ENCODE results near the gene ZC3H12D.
"Not testable (repeated sequence)": the region's sequence is repeated elsewhere in the genome, so short reads cannot be mapped to it uniquely, and the experiment has no call there.

The ZC3H12D gene

DNA sequence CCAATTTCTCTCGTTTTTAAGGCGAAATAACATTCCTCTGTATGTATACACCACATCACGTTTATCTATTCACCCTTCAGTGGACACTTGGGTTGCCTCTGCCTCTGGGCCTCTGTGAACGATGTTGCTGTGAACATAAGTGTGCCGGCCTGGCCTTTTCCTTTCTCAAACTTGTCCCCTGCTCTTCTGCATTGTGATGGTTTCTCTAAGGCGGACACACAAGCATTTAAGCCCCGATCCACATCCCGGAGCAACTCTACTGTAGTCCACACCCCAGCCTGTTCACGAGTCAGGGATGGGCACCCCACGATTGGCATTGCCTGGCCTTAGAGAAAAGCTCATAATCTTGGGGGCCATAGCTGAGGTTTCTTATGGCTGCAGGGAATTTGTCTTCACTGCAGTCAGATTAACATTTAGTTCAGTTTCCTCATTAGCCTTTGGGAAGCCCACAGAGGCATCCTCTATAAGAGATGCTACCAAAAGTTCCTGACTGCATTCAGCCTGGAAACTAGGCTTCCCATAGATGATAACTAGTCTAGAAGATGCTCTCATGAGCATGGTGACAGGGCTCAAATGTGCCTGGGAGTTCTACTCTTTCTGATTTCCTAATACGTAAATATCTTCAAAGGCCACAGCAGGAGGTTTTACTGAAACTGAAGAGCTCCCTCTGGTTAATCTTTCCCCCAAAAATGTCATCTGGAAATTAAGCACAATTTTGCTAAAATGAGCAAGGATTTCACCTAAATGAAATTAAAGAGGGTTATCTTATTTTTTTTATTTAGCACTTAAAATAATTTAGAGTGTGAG is 762 bp downstream of the ZC3H12D start:
- no peak for DNase-seq (ENCODE audit: low read depth in 2 of 2)

DNA sequence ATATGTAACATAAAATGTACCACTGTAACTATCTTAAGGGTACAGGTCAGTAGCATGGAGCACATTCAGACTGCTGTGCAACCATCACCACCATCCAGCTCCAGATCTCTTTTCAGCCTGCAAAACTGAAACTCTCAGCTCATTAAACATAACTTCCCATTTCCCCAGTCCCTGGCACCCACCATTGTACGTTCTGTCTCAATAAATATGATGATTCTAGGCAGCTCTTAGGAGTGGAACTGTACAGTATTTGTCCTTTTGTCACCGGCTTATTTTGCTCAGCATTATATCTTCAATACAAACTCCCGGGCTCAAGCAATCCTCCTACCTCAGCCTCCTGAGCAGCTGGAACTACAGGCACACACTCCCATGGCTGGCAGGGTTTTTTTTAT is 1.5 kb downstream of the ZC3H12D start:
- DNase-seq (ENCODE audit: low read depth in 2 of 2) = no peak

DNA sequence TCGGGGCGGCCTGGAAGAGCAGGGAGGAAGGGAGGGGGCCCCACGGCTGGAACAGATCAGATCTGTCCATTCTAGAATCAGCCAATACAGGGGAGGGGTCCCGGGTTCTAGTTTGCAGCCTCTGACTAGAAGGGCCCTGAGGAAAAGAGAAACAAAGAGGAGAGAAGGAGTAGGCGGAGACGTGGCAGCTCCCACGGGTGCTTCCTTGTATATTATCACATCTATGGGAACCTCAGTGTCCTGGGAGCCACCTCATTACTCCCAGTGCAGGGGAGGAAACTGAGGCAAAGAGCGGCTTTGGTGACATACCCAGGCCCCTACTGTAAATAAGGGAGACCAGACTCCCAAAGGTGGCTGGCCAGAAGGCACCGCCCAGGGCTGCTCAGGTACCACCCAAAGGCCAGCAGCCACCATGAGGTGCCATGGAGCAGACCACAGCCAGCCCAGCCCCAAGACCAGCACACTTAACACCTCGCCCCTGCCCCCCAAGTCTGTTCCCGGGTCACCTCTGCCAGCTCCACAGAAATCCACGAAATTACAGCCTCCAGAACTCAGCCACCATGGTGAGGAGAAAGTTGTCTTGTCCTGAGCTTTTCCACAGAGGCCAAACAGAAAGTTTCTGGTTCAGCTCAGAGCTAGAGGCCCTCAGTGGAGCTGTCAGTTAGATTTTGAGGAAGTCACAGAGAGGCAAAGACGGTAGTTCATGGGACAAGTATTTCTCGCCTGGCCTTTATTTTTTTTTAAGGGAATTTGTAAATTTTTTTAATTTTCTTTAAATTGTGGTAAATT is 2.1 kb downstream of the ZC3H12D start:
- no peak for DNase-seq (ENCODE audit: low read depth in 2 of 2)

DNA sequence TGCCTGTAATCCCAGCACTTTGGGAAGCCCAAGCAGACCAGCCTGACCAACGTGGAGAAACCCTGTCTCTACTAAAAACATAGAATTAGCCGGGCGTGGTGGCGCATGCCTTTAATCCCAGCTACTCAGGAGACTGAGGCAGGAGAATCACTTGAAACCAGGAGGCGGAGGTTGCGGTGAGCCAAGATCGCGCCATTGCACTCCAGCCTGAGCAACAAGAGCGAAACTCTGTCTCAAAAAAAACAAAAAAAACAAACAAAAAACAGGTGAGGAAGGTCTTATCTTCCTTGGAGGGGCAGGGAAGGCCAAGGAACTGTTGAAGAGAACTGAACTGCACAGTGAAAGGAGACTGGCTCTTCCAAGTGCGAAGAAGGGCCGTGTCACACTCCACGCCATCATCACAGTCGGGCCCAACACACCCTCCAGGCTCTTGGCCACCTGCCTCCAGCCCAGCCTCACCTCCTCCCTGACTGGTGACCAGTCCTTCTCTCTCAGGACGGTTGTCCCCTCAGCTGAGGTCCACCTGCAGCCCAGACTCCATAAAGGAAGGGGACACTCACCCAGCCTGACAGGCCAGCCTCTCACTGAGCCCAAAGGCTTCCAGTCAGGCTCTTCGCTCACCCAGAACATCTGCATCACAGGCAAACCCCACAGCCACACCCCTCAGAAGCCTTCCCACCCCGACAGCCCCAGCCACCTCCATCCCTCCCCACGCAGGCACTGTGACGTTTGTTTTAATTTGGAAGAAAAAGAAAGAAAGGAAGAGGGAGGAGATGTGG is 4.1 kb downstream of the ZC3H12D start:
- no peak for DNase-seq (ENCODE audit: low read depth in 2 of 2)

DNA sequence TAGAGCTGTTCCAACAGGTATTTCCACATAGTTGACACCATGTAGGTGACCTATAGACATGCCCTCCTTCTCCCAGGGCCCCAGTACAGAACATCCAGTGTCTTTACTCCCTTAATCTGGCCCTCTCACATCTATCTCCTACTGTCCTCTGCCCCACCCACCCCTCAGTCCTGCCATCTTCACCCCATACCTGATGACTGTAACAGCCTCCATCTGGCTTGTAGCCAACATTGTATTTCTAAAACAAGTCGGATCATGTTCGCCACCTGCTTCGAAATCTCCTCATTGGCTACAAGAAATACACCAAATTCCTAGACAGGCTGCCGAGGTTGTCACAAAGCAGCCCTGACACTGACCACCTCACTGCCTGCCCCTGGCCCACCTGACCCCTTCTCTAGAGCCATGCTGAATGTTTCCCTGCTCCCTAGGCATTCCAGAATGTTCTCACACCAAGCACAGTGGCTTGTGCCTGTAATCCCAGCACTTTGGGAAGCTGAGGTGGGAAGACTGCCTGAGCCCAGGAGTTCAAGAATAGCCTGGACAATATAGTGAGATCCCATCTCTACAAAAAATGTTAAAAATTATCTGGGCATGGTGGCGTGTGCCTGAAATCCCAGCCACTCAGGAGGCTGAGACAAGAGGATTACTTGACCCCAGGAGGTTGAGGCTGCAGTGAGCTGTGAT is 6.0 kb downstream of the ZC3H12D start:
- DNase-seq (ENCODE audit: low read depth in 2 of 2) = no peak

DNA sequence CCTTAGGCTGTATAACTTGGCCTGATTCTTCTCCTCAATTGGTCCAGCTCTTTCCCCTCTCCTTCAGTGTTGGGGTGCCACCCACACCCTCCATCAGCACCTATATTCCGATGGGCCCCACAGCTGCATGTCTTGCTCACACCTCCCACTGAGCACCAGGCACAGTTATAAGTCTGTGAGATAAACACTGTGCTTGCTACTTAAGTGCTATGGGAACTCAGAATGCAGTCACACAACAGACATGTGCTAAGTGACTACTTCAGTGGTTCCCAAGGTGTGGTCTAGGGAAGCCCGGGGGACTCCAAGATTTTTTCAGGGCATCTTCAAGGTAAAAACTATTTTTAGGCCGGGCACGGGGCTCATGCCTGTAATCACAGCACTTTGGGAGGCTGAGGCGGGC is 7.3 kb downstream of the ZC3H12D start:
- no peak for DNase-seq (ENCODE audit: low read depth in 2 of 2)

DNA sequence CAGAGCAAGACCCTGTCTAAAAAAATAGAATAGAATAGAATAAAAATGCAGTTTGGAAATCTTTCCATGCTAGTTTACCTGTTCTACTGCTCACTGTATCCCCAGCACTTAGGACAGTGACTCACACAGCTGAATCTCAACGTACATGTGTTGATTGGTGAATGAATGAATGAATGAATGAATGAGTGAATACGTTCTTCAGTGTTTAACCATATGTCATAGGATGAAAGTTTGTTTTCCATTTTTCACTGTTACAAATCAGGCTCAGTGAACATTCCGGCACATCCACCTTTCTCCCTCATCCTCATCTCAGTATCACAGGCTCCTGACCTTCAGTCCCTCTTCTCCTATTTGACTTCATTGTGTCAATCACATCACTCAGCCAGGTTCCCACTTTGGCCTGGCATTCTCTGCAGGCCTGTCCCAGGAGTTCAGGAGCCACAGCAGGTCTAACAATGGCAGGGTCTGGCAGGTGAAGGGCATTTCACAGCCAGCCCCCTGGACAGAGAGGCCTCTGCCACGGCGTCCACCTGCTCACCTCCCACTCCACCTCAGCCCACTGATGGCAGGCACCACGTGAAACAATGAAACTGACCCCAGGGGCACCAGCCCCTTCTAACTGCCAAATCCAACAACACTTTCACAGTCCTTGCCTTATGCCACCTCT is 7.9 kb downstream of the ZC3H12D start:
- DNase-seq (ENCODE audit: low read depth in 2 of 2) = no peak

DNA sequence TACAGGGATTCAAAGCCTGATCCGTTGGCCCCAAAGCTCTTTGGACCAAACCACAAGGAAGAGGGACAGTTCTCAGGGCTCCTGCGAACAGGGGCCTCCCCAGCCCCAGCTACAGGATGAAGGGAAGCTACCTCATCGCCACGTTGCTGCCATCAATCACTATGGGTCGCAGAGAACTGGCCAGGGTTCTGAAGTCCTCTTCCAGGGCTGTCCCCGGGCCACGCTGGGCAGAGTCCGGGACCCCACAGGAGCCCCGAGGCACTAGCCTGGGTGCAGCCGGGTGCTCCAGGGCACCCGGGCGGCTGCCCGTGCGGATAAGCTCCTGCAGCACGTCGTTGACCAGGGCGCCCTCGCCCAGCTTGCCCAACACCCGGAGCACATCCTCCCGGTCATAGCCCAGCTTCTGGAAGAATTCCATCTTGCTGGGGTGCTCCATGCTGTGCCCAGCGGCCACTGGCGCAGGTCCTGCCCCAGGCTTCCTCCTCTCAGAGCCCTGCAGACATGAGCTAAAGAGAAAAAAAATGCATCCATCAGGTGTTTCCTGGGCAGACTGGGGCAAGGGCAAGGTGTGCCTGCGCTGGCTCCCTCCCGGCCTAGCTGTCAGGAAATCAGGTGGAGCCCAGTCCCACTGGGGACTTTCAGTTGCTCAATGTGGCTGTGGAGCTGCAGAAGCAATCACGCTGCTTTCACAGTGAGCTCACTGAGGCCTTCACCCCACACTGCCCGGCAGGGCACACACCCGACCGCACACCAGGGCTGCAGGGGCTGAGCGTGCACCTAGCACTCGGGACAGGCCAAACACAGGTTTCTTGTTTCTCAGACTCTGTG is 10.5 kb downstream of the ZC3H12D start:
- DNase-seq (ENCODE audit: low read depth in 2 of 2) = no peak

DNA sequence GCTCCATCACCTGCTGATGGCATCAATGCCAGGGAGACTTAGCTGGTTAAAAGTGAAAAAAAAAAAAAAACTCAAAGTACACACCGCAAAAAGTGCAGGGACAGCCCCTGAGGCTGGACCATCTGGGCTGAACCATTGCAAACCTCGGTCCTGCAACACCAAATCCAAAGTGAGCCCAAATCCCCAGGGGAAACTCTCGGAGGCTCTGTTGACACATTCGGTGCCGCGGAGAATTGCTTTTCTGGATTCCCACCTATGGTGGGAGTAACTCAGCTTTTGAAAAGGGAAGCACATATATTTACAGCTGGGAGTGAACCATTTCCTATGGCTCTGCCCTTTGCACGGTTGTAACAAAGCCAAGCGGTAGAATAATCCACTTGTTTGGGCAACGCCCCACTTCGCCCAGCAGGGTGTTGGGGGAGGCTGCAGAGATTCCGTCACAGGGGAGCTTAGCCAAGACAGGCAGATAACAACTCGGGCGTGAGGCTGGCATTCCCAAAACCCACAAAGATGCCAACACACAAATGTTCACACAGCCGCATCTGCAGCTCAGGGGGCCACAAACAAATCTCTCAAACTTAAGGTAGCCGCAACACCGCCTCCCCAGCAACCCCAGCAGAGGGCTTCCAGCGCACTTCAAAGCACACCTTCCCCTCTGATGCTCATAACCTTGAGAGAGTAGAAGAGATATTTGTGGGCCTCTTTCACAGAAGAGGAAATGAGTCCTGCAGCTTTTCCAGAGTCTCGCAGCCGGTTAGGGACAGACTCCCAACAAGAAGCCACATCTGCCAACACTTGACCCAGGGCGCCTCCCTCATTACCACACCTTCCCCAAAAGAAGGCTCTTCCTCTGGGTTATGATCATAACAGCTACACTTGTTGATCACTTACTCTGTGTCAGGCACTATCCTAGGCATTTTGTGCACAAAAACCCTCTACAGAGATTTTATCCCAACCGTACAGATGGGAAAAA is 11.4 kb downstream of the ZC3H12D start:
- no peak for DNase-seq (ENCODE audit: low read depth in 2 of 2)

DNA sequence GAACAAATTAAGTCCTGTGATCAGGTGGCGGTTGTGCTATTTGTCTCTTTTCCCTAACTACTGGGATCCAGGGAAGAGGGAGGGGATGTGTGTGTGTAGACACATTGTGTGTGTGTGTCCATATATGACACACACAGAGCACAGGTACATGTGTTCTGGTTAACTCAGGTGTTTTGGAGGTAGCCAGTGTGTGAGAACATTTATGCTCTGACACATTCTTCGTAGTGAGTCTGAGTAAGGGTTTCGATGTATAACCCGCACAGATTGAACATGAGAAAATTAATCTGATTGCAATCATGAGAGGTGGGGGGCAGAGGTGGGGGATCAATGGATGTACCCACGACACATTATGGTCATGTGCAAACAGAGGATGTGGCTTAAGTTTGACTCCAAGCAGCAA is 12.6 kb downstream of the ZC3H12D start:
- no peak for DNase-seq (ENCODE audit: low read depth in 2 of 2)

DNA sequence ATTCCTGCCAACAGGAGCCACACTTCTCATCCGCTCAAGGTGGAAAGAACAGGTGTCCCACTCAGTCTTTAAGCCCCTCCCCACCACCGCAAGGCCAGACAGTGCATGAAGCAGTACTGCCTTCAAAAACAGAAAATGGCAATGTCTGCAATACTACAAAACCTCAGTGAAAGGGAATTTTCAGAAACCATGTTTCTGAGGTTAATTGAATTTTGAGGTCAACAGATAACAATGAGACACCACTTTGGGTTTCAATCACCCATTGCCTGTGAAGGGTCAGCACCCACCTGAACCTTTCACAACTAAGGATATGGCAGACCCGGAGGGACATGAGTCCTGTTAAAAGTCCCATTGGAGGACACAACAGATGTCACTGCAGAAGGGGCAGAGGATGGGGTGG is 13.0 kb downstream of the ZC3H12D start:
- no peak for DNase-seq (ENCODE audit: low read depth in 2 of 2)

DNA sequence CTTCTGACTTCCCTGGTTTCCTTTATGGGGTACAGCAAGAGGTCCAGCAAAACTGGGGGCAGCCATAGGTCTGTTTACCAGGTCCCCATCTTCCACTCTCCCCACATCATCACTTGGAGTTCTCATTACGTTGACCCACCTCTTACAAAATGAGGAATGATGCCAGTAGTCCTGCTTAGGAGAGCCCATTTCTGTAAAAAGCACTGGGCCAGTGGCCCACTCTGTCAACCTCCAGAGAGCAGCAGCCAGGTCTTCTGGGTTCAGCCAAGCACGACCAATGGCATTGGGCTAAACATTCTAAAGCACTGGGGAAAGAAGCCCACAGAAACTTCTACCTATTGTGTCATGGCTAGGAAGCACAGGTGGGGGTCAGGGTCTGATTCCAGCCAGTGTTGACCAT is 13.9 kb downstream of the ZC3H12D start:
- no peak for DNase-seq (ENCODE audit: low read depth in 2 of 2)

DNA sequence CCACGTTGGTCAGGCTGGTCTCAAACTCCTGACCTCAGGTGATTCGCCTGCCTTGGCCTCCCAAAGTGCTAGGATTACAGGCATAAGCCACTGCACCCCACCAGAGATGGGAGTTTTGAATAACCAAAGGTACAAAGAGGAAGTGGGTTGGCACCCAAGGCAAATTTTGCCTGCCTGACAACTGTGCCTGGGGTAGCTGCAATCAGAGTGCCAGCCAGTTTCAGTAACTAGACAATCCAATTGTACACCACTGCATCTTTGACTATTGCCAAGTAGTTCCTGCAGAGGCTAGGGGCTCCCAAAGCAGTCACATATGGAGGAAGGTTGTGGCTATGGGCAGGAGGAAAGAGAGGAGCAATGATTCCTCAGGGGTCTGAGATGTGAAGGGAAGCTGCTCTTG is 16.6 kb downstream of the ZC3H12D start:
- DNase-seq (ENCODE audit: low read depth in 2 of 2) = no peak

DNA sequence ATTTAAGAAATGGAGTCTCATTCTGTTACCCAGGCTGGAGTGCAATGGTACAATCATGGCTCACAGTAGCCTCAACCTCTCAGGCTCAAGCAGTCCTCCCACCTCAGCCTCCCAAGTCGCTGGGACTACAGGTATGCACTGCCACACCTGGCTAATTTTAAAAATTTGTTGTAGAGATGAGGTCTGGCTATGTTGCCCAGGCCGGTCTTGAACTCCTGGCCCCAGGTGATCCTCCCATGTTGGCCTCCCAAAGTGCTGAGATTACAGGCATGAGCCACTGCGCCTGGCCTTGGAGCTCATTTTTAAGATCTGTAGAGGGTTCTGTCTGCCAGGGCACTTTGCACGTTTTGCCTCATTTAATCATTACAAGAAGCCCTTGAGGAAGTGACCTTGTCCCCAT is 17.5 kb downstream of the ZC3H12D start:
- no peak for DNase-seq (ENCODE audit: low read depth in 2 of 2)

DNA sequence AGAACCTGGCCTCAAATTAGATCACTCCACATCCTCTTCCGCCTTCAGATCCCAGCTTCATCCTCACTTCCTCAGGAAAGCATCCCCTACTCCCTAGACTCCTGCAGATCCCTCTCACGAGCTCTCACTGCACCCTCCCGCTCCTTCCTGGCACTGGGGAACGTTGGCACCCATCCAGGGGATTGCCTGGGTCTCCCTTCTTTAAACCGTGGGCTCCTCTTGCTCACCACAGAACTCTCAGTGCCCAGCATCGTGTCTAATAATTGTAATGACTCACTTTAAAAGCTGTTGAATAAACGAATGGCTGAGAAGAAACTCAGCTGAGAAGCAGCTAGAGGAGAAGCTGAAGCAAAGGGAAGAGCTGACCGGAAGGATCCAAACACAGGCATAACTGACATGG is 20.4 kb downstream of the ZC3H12D start:
- no peak for DNase-seq (ENCODE audit: low read depth in 2 of 2)

DNA sequence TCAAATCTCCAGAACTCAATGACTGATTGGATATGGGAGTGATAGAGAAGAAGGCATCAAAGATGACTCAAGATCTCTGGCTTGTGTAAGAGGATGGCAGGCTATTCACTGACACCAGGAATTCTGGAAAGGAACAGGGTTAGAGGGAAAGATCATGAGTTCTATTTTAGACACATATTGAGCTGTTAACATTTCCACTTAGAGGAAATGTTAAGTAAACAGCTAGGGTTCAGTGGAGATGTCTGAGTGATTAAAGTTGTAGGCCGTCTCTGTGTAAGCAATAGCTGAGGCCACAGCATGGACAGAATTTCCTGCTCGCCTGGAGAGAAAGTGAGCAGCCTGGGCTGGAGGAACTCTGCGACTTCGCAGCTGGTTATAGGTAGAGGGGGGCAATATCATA is 21.0 kb downstream of the ZC3H12D start:
- no peak for DNase-seq (ENCODE audit: low read depth in 2 of 2)

DNA sequence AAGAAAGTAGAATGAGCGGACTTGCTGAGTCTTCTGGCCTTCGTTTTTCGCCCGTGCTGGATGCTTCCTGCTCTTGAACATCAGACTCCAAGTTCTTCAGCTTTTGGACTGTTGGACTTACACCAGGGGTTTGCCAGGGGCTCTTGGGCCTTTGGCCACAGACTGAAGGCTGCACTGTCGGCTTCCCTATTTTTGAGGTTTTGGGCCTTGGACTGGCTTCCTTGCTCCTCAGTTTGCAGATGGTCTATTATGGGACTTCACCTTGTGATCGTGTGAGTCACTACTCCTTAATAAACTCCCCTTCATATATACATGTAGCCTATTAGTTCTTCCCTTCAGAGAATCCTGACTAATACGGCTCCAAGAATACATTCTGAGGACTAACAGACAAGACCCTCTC is 22.1 kb downstream of the ZC3H12D start:
- DNase-seq (ENCODE audit: low read depth in 2 of 2) = not testable (repeated sequence)

DNA sequence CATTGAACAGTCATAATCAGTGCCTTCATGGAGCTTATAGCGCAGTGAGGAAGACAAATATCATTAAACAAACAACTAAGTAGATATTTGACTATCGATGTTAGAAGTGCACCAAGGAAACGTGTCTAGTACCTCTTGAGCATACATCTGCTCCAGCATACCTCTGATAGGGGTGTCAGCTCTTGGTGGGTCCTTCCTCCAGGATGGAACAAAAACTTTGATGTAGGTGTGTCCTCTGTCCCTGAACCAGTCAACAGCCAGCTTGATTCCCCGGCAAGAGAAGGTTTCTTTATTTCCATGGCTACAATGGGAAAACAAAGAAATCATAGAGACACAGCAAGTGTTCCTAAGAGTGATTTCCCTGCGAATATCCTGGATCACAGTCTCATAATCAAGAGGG is 23.1 kb downstream of the ZC3H12D start:
- no peak for DNase-seq (ENCODE audit: low read depth in 2 of 2)

DNA sequence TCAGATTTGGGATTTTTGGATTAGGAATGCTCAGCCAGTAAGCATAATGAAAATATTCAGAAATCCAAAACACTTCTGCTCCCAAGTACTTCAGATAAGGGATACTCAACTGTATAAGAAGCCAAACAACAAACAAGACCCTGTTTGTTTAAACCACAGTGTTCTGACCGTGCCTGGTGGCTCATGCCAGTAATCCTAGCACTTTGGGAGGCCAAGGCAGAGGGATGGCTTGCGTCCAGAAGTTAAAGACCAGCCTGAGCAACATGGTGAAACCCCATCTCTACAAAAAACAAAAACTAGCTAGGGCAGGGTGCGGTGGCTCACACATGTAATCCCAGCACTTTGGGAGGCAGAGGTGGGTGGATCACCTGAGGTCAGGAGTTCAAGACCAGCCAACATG is 24.6 kb downstream of the ZC3H12D start:
- not testable (repeated sequence) for DNase-seq (ENCODE audit: low read depth in 2 of 2)
